G401 (cell line): ENCODE measurements around the gene TOR1AIP2. TPM values are rescaled to one million over a fixed set of nuclear protein-coding genes. Genes with fewer than 3 reads are reported as not detected.
A peak's percentile ranks its signal among the peaks of the same experiment; 100 is the strongest.
"Not testable (repeated sequence)": the region's sequence is repeated elsewhere in the genome, so short reads cannot be mapped to it uniquely, and the experiment has no call there.

Experiments
- DNase-seq: peaks from one replicate; pipeline ENCODE4 v3.0.0-alpha.2; 2015; ENCODE audit warnings: low spot score
- in situ Hi-C: cut with HindIII; loops from 2 replicates; pipeline ENCODE4 v1.10.0; 2016; ENCODE audit warnings: low sequenced_read_pairs, mixed read lengths
- total RNA-seq: library from RNA; depleted of rRNA; stranded (reverse); fragments of >200 nt; shearing (Covaris generic); gene quantifications from 2 replicates; pipeline ENCODE4 v1.2.3, GENCODE V29; 2014

TOR1AIP2 gene
- total RNA-seq, 1 experiment from 2014 or later, result 27.9 TPM

- in situ Hi-C loops, result no loop called here
- DNase-seq, result no peak
Measured at GRCh38 chr1:179879797-179880196, 2.2 kb upstream of the TOR1AIP2 start.

DNA sequence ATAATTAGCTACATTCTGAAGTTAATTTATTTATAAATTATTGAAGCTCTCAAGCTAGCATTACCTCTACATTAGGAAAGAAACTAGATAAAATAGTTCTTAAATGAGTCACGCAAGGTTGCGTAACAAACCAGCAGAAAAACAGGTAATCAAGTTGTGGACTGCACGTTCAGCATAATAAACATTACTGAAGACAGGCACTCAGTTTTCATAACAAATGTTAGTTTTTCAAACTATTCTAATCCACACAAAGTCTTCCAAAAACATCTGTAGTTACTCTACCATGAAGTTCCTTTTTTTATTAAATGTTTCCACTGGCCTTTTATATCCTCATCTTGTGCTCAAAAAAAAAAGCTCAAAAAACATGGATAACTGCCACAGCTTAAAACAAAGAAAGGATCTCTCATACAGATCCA lies 1.3 kb downstream of the TOR1AIP2 start:
- DNase-seq, result no peak
- in situ Hi-C loops, result no loop called here

- in situ Hi-C loops, result no loop called here
- DNase-seq, result no peak
Measured at GRCh38 chr1:179875596-179876299, 1.9 kb downstream of the TOR1AIP2 start.

DNA sequence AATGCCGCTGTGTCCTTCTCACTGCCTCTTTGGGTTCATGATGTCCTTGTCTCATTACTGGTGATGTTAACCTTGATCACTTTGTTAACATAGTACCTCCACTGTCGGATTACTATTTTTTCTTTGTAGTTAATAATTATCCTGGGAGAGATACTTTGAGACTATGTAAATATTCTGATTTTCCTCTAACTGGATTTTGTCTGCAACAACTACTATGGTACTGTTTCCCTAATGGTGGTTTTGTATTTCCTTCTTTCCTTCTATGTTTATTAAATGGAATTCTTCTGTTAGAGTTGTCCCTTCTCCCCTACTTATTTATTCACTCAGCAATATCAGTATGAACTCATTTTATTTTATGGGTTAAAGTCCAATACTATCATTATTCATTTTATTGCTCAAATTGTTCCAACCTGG lies 4.2 kb downstream of the TOR1AIP2 start:
- in situ Hi-C loops, result no loop called here
- no peak for DNase-seq

DNA sequence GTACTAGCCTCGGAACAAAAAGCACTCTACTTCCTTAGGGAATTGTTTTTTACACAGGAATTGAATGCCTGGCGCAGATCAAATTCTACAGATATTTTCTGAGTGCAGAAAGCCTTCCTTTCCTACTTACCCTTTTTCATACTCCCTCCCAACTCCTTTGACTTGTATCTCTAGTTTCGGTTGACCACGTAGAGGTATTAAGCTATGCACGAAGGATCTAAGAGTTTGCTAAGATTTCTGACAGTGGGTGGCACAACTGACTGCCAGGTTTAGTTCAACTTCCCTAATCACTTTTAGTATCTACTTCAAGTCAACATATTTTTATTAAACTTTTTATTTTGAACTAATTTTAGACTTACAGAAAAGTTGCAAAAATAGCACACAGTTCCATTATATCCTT lies 5.0 kb downstream of the TOR1AIP2 start:
- in situ Hi-C loops, result no loop called here
- DNase-seq, result no peak

- DNase-seq, result no peak
- in situ Hi-C loops, result no loop called here
Measured at GRCh38 chr1:179871940-179872339, 5.7 kb downstream of the TOR1AIP2 start.

DNA sequence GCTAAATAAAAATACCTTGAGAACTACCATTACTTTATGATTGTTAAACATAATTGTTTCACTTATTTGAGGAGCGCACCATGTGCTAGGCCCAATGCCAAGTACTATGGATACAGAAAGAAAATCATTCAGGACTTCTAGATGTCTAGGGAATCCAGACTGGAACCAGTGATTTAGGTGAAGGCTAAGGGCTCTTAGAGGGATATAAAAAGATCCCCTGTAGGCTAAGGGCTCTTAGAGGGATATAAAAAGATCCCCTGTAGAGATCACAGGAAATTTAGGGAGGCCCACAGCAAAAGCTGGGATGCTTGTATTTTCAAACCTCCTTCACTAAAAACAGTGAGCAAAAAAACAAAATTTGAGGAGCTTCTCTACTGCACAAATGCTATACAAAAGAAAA lies 6.7 kb downstream of the TOR1AIP2 start:
- DNase-seq, result no peak
- in situ Hi-C loops, result no loop called here

GRCh38 chr1:179867493-179868330 lies 9.9 kb downstream of the TOR1AIP2 start:
- in situ Hi-C loops, result no loop called here
- peak; percentile 44 for DNase-seq

DNA sequence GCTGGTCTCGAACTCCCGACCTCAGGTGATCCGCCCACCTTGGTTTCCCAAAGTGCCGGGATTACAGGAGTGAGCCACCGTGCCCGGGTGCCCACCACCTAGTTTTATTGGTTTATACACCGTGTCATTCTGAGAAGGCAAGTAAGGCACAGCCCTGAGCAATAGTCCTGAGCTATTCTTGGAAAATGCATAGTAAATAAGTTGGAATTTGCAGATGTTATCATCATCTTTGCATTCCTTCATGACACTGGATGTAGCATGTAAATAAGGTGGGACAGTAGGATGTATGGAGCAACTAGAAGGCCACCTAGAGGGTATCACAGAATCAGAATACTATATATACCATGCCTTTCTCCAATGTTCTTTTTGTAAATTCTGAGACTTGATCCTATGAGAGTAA lies 11.0 kb downstream of the TOR1AIP2 start:
- no peak for DNase-seq
- in situ Hi-C loops, result no loop called here

DNA sequence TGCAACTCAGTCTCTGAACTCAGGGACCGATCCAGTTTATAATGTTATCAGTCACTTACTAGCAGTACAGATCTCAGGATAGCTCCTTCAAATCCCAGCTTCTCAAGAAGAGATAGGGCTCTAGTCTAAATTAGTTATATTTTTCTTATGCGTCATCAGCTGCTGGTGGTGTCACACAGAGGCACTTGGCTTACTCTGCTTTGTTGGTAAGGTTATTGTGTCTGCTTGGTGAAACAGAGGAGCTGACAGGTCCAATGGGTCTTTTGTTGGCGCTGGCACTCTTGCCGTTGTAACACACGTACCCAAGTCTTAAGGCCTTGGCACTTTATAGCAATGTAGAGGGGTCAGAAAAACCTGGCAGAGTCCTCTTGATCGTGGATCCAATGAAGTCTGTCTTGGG lies 12.2 kb downstream of the TOR1AIP2 start:
- DNase-seq, result no peak
- in situ Hi-C loops, result no loop called here

DNA sequence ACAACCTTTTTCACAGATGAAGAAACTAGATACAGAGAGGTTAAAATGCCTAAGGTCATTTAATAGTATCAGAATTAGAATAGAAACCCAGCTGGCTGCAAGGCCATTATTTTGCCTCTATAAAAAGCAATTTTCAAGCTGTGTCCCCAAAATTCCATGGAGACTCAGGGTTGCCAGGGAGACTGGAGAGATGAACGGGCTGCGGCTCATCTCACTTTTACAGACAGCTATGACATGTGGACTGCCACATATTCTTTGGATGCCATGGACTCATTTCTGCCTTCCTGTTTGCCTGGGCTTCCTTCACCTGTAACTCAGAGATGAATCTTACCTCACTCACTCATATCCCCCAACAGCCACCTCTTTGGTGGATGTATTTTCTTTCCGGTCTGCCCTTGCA lies 17.0 kb downstream of the TOR1AIP2 start:
- DNase-seq, result no peak
- in situ Hi-C loops, result no loop called here

DNA sequence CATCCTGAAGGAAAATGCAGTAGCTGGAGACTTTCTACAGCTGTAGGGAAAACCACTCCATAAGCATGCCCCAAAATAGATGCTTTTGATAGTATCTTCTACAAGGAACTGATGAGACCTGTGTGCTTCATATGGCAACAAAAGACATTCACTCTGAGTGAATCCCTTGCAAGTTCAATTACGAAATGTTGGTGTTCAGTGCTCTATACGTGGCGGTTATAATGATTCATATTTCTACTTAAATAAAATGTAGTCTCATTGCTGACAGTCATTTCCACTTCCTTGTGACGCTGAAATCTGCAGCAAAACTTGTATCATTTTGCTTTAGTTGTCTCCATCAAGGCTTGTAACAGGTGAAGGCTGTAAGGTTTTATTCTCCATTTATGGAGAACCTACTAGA lies 20.6 kb downstream of the TOR1AIP2 start:
- in situ Hi-C loops, result no loop called here
- no peak for DNase-seq

DNA sequence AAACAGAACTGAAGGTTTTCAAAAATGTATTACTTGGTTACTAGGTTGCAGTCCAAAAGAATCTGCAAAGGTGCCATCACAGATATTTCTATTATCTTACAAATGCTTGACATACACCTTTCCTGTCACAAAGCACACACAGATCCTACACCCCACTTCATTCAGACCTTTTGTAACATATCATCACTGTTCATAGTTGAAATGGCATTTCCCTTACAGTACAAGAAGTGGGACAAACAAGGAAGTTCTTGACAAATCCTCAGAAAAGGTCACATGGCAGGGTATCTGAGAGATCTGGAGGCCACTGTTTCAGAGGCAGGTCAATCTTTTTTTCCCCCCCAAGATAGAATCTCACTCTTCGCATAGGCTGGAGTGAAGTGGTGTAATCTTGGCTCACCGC lies 21.3 kb downstream of the TOR1AIP2 start:
- no peak for DNase-seq
- in situ Hi-C loops, result no loop called here

GRCh38 chr1:179855831-179856230 lies 21.8 kb downstream of the TOR1AIP2 start:
- in situ Hi-C loops, DNase-seq: not testable (repeated sequence)

DNA sequence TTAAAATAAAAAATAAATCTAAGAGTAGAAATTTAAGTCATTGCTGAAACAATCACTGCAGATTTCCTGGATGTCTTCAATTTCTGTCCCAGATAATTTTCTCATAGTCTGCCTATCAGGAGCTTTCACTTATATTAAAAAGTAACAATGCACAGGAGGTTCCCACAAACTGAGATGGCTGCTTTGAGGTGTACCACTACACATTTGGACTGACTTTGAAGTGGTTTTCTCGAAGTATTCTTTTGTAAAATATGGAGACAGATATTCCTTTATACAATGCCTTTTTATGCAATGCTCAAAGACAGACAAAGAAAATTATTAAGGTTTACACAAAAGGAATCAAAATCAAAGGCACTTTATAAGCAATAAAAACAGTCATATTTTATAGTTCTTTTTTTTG lies 24.5 kb downstream of the TOR1AIP2 start:
- in situ Hi-C loops, result no loop called here
- no peak for DNase-seq

- no peak for DNase-seq
- in situ Hi-C loops, result no loop called here
Measured at GRCh38 chr1:179848233-179848632, 29.4 kb downstream of the TOR1AIP2 start.

DNA sequence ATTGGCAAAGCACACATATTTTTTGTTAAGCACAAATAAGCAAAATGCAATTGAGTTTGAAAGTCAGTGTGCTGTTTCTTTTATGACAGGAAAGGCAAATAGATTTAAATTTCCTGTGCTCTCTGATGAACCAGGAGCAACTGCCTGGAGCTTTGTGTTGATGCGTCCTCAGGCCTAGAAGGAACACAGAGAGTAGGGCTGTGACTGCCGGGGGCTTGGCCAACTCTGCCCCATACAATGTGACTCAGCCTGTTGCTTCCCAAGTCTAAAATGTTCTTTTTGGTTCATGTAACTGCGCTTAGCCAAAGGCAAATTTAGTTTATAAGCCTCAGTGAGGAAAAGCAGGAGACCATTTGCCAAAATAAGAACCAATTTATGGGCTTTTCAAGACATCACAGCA lies 37.5 kb downstream of the TOR1AIP2 start:
- in situ Hi-C loops, result no loop called here
- DNase-seq, result no peak

DNA sequence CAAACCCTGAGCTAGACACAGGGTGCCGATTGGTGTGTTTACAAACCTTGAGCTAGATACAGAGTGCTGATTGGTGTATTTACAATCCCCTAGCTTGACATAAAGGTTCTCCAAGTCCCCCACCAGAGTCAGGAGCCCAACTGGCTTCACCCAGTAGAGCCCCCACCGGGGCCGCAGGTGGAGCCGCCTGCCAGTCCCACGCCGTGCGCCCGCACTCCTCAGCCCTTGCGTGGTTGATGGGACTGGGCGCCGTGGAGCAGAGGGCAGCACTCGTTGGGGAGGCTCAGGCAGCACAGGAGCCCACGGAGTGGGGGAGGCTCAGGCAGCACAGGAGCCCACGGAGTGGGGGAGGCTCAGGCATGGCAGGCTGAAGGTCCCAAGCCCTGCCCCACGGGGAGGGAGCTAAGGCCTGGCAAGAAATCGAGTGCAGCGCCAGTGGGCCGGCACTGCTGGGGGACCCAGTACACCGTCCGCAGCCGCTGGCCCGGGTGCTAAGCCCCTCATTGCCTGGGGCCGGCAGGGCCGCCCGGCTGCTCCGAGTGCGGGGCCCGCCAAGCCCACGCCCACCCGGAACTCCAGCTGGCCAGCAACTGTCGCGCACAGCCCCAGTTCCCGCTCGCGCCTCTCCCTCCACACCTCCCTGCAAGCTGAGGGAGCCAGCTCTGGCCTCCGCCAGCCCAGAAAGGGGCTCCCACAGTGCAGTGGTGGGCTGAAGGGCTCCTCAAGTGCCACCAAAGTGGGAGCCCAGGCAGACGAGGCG lies 40.7 kb downstream of the TOR1AIP2 start:
- DNase-seq, in situ Hi-C loops: not testable (repeated sequence)

DNA sequence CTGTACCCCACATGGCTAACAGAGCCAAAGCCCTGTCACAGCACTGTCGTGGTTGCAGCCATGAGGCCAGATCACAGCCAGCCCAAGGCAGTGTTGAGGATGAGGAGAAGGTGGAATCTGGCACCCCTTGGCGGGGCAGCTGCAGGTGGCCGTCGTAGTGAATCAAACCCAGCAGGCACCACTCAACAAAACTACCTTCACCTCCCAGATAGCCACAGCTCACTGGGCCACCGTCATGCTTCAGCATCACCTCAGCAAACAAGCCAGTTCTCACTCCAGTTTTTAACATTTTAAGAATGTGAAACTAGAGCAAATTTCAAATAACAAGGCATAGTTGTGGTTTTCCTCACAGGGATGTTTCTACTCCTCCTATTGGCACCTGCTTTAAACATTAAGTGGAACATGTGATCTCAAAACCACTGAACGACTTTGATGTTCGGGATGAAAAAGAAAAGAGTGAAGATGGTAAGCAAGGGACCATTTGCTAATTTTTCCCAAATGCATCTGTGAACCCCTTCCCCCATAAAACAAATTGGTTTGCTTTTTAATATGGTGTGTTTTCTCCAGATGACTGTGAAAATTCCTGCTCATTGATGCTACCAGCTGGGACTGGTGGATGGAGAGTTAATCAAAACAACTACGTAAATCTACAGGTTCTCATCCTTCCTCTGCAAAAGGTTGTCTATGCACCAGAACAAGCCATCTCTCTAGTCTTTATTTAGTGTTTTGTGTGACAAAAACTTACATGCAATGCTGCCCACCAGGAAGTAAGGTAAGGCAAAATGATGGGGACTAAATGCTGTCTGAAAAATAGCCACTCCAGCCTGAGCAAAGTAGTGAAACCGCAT lies 45.5 kb downstream of the TOR1AIP2 start:
- DNase-seq, result no peak
- in situ Hi-C loops, result no loop called here
